ENCODE results near the gene NGFR.

NGFR gene

DNA sequence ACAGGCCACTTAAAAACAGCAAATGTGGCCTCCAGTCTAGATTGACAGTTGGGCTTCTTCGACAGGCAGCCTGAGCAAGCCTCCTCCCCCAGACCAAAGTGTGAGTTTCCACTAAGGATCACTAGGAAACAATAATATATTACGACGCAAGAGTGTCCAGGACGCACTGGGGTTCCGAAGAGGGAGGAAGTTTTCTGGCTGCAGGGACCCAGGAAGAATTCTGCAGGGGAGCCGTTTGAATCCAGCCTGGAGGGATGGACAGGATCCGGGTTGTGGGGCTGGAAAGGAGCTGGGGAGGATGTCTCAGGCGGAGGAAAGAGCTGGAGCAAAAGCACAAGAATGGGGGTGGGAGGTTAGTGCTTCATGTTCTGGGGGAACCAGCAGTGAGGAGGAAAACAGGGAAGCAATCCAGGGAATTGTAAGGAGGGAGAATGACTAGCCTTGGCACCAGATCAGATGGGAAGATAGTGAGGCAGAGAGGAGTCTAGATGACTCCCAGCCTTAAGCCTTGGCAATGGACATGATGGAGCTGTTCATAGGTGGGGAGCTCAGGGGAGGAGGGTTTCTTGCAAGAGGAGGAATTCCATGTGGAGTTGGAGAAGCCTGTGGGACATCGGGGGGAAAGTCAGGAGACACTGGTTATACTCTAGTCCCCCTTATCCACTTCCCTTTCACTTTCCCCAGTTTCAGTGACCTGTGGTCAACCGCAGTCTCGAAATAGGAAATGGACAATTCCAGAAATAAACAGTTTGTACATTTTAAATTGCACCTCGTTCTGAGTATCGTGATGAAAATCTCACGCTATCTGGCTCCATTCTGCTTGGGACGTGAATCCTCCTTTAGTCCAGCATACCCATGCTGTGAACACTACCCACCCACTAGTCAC lies 26.6 kb downstream of the NGFR start:
- H3K9me3 ChIP-seq (ENCODE audit: low read length), result no peaks in the 10 kb centered on the region
- no peaks in the 10 kb centered on the region for H3K36me3 ChIP-seq (ENCODE audit: insufficient read depth, low read length)
- H3K4me1 ChIP-seq (ENCODE audit: insufficient read depth, low read length), result peaks cover 10% of the 10 kb centered on the region
- H3K27ac ChIP-seq (ENCODE audit: low read depth, low read length), result no peak overlapping the region
- no peak overlapping the region for H3K4me3 ChIP-seq (ENCODE audit: low read depth in 1 of 2, low read length in 2 of 2)
- no peak overlapping the region for H3K9ac ChIP-seq (ENCODE audit: low read length)
- H3K27me3 ChIP-seq (ENCODE audit: control insufficient read depth in 1 of 2, insufficient read depth in 2 of 2, low read length in 2 of 2), result no peaks in the 10 kb centered on the region

GRCh38 chr17:49522357-49522890 lies 27.3 kb downstream of the NGFR start:
- Histone ChIP-seq H3K27ac (ENCODE audit: low read depth, low read length) (no peak overlapping the region), H3K9ac (ENCODE audit: low read length) (no peak overlapping the region), H3K4me1 (ENCODE audit: insufficient read depth, low read length) (peaks cover 9% of the 10 kb centered on the region)

DNA sequence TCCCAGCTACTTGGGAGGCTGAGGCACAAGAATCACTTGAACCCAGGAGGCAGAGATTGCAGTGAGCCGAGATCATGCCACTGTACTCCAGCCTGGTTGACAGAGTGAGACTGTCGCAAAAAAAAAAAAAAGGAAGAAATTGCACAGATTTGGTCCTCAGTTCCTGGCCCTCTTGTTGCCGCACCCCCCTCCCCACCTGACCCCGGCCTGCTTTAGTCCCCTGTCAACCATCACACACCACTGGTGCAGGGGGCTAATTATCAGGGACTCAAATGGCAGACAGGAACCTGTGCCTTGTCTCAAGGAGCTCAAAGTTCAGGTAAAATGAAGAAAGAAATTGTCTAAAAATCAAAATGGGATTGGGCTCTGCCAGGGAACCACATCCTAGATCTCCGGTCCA lies 28.1 kb downstream of the NGFR start:
- Histone ChIP-seq H3K9ac (ENCODE audit: low read length) (no peak overlapping the region), H3K36me3 (ENCODE audit: insufficient read depth, low read length) (no peaks in the 10 kb centered on the region), H3K27me3 (ENCODE audit: control insufficient read depth in 1 of 2, insufficient read depth in 2 of 2, low read length in 2 of 2) (no peaks in the 10 kb centered on the region), H3K4me1 (ENCODE audit: insufficient read depth, low read length) (peaks cover 9% of the 10 kb centered on the region), H3K4me3 (ENCODE audit: low read depth in 1 of 2, low read length in 2 of 2) (no peak overlapping the region), H3K27ac (ENCODE audit: low read depth, low read length) (no peak overlapping the region), H3K9me3 (ENCODE audit: low read length) (no peaks in the 10 kb centered on the region)

More at GRCh38 chr17:49522357-49522890, 27.3 kb downstream of the NGFR start:
- H3K36me3 ChIP-seq (ENCODE audit: insufficient read depth, low read length), result no peaks in the 10 kb centered on the region
- no peaks in the 10 kb centered on the region for H3K27me3 ChIP-seq (ENCODE audit: control insufficient read depth in 1 of 2, insufficient read depth in 2 of 2, low read length in 2 of 2)
- no peak overlapping the region for H3K4me3 ChIP-seq (ENCODE audit: low read depth in 1 of 2, low read length in 2 of 2)
- H3K9me3 ChIP-seq (ENCODE audit: low read length), result no peaks in the 10 kb centered on the region

- peaks cover 9% of the 10 kb centered on the region for H3K4me1 ChIP-seq (ENCODE audit: insufficient read depth, low read length)
- H3K36me3 ChIP-seq (ENCODE audit: insufficient read depth, low read length), result no peaks in the 10 kb centered on the region
- H3K9me3 ChIP-seq (ENCODE audit: low read length), result no peaks in the 10 kb centered on the region
- no peak overlapping the region for H3K4me3 ChIP-seq (ENCODE audit: low read depth in 1 of 2, low read length in 2 of 2)
- H3K27me3 ChIP-seq (ENCODE audit: control insufficient read depth in 1 of 2, insufficient read depth in 2 of 2, low read length in 2 of 2), result no peaks in the 10 kb centered on the region
- no peak overlapping the region for H3K9ac ChIP-seq (ENCODE audit: low read length)
- no peak overlapping the region for H3K27ac ChIP-seq (ENCODE audit: low read depth, low read length)
Observed at GRCh38 chr17:49523706-49524472, 28.8 kb downstream of the NGFR start.

GRCh38 chr17:49524473-49525359 lies 29.6 kb downstream of the NGFR start:
- Histone ChIP-seq H3K9me3 (ENCODE audit: low read length) (no peaks in the 10 kb centered on the region), H3K27me3 (ENCODE audit: control insufficient read depth in 1 of 2, insufficient read depth in 2 of 2, low read length in 2 of 2) (no peaks in the 10 kb centered on the region), H3K36me3 (ENCODE audit: insufficient read depth, low read length) (no peaks in the 10 kb centered on the region), H3K9ac (ENCODE audit: low read length) (no peak overlapping the region), H3K27ac (ENCODE audit: low read depth, low read length) (no peak overlapping the region), H3K4me3 (ENCODE audit: low read depth in 1 of 2, low read length in 2 of 2) (no peak overlapping the region), H3K4me1 (ENCODE audit: insufficient read depth, low read length) (peaks cover 9% of the 10 kb centered on the region)

- Histone ChIP-seq H3K9ac (ENCODE audit: low read length) (no peak overlapping the region), H3K4me1 (ENCODE audit: insufficient read depth, low read length) (peaks cover 9% of the 10 kb centered on the region), H3K4me3 (ENCODE audit: low read depth in 1 of 2, low read length in 2 of 2) (no peak overlapping the region), H3K36me3 (ENCODE audit: insufficient read depth, low read length) (no peaks in the 10 kb centered on the region), H3K27ac (ENCODE audit: low read depth, low read length) (no peak overlapping the region), H3K27me3 (ENCODE audit: control insufficient read depth in 1 of 2, insufficient read depth in 2 of 2, low read length in 2 of 2) (no peaks in the 10 kb centered on the region), H3K9me3 (ENCODE audit: low read length) (no peaks in the 10 kb centered on the region)
Observed at GRCh38 chr17:49525831-49526741, 31.0 kb downstream of the NGFR start.

DNA sequence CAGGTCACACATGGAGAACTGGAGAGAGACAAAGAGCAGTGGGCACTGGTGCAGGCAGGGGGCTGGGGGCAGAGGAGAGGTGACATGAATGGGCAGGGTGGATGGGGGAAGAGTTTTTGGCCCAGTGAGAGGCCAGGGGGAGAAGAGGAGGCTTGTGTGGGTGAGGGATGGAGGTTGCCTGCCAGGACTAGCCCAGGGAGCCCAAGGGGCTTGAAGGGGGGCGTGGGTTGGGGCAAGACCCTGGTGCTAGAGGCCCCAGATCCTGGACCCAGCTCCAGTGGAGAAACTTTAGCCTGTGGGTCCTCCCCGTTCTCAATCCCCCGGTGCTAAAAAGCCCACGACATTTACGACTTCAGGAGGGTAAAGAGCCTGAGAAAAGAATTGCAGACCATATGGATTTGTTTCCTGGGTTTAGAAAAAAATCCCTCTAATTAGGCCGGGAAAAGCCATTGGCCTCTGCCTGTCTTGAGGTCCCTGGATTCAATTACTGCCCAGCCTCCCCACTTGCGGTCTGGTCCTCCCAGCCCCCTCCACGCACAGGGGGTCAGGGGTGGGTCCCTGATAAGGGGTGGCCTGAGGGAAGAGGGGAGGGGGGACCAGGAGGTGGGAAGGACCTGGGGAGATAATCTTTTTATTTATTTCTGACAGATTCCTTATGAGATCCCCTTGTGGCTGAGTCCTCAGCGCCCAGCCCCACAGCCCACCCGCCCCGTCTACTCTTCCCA lies 33.0 kb downstream of the NGFR start:
- Histone ChIP-seq H3K4me1 (ENCODE audit: insufficient read depth, low read length) (no peaks in the 10 kb centered on the region), H3K27me3 (ENCODE audit: control insufficient read depth in 1 of 2, insufficient read depth in 2 of 2, low read length in 2 of 2) (no peaks in the 10 kb centered on the region), H3K4me3 (ENCODE audit: low read depth in 1 of 2, low read length in 2 of 2) (no peak overlapping the region), H3K9ac (ENCODE audit: low read length) (no peak overlapping the region), H3K9me3 (ENCODE audit: low read length) (no peaks in the 10 kb centered on the region), H3K36me3 (ENCODE audit: insufficient read depth, low read length) (no peaks in the 10 kb centered on the region), H3K27ac (ENCODE audit: low read depth, low read length) (no peak overlapping the region)

DNA sequence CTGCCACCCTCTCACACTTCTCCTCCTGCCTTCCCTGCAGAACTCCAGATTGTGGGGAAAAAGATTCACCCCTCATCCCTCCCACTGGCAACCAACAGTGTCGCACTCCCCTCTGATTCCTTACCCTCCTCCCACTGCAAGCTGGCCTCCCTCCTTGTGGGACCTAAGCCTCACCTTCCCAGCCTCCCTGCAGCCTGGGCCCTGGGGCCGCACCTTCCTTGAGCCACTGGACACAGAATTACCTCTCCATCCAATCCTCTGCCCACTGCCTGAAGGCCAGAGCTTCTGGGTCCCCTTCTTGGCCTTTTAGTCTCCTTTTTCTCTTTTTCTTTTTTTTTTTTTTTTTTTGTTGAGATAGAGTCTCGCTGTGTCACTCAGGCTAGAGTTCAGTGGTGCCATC lies 33.9 kb downstream of the NGFR start:
- no peak overlapping the region for H3K9ac ChIP-seq (ENCODE audit: low read length)
- H3K27me3 ChIP-seq (ENCODE audit: control insufficient read depth in 1 of 2, insufficient read depth in 2 of 2, low read length in 2 of 2), result no peaks in the 10 kb centered on the region
- no peak overlapping the region for H3K4me3 ChIP-seq (ENCODE audit: low read depth in 1 of 2, low read length in 2 of 2)
- H3K9me3 ChIP-seq (ENCODE audit: low read length), result no peaks in the 10 kb centered on the region
- no peaks in the 10 kb centered on the region for H3K36me3 ChIP-seq (ENCODE audit: insufficient read depth, low read length)
- H3K27ac ChIP-seq (ENCODE audit: low read depth, low read length), result no peak overlapping the region
- no peaks in the 10 kb centered on the region for H3K4me1 ChIP-seq (ENCODE audit: insufficient read depth, low read length)

DNA sequence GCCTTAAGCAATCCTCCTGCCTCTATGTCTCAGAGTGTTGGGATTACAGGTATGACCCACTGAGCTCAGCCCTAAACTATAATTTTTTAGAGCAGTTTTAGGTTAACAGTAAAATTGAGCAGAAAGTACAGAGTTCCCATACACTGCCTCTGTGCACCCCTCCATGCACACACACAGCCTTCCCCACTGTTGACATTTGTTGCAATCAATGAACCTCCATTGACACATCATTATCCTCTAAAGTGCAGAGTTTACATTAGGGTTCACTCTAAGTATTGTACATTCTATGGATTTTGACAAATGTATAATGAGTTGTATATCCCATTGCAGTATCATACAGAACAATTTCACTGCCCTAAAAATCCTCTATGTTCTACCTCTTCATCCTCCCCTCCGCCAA lies 35.0 kb downstream of the NGFR start:
- no peaks in the 10 kb centered on the region for H3K9me3 ChIP-seq (ENCODE audit: low read length)
- no peaks in the 10 kb centered on the region for H3K36me3 ChIP-seq (ENCODE audit: insufficient read depth, low read length)
- no peaks in the 10 kb centered on the region for H3K27me3 ChIP-seq (ENCODE audit: control insufficient read depth in 1 of 2, insufficient read depth in 2 of 2, low read length in 2 of 2)
- no peak overlapping the region for H3K9ac ChIP-seq (ENCODE audit: low read length)
- no peak overlapping the region for H3K4me3 ChIP-seq (ENCODE audit: low read depth in 1 of 2, low read length in 2 of 2)
- H3K4me1 ChIP-seq (ENCODE audit: insufficient read depth, low read length), result no peaks in the 10 kb centered on the region
- no peak overlapping the region for H3K27ac ChIP-seq (ENCODE audit: low read depth, low read length)

DNA sequence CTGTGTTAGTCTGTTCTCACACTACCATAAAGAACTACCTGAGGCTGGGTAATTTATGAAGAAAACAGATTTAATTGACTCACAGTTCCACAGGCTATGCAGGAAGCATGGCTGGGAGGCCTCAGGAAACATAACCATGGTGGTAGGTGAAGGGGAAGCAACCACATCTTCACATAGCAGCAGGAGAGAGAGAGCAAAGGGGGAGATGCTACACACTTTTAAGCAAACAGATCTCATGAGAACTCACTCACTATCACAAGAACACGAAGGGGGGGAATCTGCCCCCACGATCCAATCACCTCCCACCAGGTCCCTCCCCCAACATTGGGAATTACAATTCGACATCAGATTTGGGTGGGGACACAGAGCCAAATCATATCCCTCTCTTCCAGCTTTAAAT lies 48.8 kb downstream of the NGFR start:
- peaks cover 0 to 10% of the 10 kb centered on the region in 2 donors for H3K27me3 ChIP-seq (ENCODE audit: control insufficient read depth in 1 of 2, insufficient read depth in 2 of 2, low read length in 2 of 2)
- H3K36me3 ChIP-seq (ENCODE audit: insufficient read depth, low read length), result no peaks in the 10 kb centered on the region
- no peaks in the 10 kb centered on the region for H3K4me1 ChIP-seq (ENCODE audit: insufficient read depth, low read length)
- H3K27ac ChIP-seq (ENCODE audit: low read depth, low read length), result no peak overlapping the region
- H3K4me3 ChIP-seq (ENCODE audit: low read depth in 1 of 2, low read length in 2 of 2), result no peak overlapping the region
- no peak overlapping the region for H3K9ac ChIP-seq (ENCODE audit: low read length)
- no peaks in the 10 kb centered on the region for H3K9me3 ChIP-seq (ENCODE audit: low read length)
